Limb (tissue), 2 donors: ENCODE data around the gene SLC37A4.
"Not testable (repeated sequence)": the region's sequence is repeated elsewhere in the genome, so short reads cannot be mapped to it uniquely, and the experiment has no call there.

Experiments used
- DNase-seq, 2 donors: peaks; one replicate each; pipeline ENCODE4 v3.0.0-alpha.2; 2016; ENCODE audit errors: extremely low spot score in 2 of 2

The SLC37A4 gene

DNA sequence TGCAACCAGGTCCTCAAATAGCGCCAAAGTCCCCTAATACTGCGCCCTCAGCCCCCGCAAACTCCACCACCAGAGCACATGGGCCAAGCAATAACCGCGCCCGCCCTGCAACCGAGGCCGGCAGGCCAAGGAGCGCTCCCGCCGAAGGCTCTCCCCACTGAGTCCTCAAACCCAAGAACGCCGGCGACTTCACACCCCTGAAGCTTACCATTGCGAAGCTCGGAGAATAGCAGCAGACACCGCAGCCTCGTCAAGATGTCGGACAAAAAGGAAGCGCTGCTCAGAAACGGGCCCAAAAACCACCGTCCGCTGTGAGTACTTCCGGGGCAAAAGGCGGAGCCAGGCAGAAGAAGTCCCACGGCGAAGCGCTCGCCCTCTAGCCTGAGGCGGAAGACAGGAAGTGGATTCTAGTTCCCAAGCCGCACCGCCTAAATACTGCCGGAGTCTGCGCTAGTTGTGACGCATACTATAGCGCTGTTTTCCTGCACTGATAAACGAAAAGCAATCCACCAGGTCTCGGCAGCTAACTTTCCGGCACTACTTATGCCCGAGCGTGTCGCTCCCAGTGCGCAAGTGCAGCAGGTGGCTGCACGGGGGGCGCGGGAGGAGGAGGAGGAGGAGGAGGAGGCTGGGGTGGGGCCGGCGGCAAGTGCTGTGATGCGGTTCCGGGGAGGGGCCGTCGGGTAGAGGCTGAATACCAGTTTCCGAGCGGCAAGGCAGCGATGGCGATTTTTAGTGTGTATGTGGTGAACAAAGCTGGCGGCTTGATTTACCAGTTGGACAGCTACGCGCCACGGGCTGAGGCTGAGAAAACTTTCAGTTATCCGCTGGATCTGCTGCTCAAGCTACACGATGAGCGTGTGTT lies 12.4 kb downstream of the SLC37A4 start, which contains the start of the genes RPS25 and TRAPPC4:
Gene RPS25 (minus strand): TSS at position 270 of the 865 bp plus-strand sequence. CDS start 59 bp downstream, at position 211.
Gene TRAPPC4 (plus strand): TSS at position 693 of the 865 bp plus-strand sequence. CDS start 30 bp downstream, at position 723.
- DNase-seq, result peak; percentile 95 to 97

- not testable (repeated sequence) for DNase-seq
These were observed 13.3 kb downstream of the SLC37A4 start for GRCh38 chr11:119017377-119017776.

DNA sequence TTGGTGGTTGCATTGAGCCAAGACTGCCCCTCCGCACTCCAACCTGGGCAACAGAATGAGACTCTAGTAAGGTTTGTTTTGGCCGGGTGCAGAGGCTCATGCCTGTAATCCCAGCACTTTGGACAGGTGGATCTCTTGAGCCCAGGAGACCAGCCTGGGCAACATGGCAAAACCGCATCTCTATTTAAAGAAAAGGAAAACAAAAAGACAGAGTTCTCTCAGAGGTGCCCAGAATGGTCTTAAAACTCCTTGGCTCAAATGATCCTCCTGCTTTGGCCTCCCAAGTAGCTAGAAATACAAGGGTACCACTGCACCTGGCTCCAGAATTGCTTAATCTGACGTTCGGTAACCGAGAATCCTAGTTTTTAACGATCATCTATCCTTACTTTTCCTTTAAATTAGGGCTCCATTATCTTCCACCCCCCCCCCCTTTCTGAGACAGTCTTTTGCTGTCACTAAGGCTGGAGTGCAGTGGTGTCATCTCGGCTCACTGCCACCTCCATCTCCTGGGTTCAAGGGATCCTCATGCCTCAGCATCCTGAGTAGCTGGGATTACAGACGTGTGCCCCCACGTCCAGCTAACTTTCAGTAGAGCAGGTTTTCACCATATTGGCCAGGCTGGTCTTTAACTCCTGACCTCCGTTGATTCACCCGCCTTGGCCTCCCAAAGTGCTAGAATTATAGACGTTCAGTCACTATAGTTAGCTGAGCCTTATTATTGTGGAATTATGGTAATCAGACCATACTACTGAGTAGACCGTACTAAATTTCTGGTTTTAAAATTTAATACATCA lies 14.3 kb downstream of the SLC37A4 start:
- DNase-seq, result no peak

DNA sequence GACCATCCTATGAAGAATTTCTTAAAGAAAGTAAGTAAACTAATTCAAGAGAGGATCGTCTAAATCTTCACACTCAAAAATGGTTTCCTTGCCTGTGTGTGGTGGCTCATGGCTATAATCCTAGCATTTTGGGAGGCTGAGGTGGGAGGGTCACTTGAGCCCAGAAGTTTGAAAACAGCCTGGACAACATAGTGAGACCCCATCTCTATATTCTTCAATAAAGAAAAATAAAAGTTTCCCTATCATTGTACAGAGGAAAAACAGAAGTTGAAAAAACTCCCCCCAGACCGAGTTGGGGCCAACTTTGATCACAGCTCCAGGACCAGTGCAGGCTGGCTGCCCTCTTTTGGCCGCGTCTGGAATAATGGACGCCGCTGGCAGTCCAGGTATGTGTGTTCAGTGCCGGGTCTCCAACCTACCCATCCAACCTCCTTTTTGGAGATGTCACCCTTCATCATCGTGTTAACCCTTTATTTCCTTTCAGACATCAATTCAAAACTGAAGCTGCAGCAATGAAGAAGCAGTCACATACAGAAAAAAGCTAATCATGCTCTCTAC lies 15.5 kb downstream of the SLC37A4 start:
- DNase-seq, result no peak

DNA sequence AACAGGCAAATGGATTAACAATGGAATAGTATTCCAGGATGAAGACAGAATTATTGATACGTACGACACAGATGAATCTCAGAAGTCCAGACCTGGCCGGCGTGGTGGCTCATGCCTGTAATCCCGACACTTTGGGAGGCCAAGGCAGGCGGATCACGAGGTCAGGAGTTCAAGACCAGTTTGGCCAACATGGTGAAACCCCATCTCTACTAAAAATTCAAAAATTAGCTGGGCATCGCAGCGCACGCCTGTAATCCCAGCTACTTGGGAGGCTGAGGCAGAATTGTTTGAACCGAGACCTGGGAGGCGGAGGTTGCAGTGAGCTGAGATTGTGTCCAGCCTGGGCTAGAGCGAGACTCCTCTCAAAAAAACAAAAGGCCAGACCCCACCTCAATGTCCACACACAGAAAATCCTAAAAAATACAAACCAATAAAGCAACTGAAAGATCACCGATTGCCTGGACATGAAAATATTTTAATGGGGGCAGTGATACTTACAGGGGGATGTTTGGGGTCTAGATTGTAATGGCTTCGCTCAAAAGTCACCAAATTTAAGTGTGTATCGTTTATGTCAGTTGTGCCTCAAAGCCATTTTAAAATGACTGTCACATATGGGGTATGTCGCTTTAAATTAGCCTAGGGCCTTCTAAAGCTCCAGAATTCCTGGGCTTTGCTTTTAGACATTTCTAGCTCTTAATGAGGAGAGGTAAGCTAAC lies 16.3 kb downstream of the SLC37A4 start:
- no peak for DNase-seq

DNA sequence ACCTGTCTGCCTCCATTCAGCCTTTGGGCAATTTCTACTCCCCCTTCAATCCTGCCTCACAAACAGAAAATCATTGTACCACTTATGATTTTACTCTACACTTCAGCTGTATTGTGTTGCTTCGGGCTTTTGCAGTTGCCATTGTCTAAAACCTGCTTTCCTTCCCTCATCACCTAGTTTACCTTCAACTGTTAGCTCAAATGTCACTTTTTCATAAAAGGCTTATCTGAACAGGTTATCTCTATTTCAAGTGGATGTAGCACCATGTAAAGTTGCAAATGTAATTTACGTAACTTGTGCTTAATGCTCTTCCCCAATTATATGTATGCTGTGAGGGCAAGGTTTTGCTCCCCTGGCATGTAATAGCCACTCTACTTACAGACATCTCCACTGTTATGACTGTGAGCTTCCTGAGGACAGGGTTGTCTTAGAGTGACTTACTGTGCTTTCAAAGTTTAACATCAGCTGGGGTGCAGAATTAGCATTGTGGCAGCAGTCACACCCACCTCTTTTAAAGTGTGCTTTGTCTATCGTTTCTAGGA lies 18.0 kb downstream of the SLC37A4 start:
- no peak for DNase-seq

DNA sequence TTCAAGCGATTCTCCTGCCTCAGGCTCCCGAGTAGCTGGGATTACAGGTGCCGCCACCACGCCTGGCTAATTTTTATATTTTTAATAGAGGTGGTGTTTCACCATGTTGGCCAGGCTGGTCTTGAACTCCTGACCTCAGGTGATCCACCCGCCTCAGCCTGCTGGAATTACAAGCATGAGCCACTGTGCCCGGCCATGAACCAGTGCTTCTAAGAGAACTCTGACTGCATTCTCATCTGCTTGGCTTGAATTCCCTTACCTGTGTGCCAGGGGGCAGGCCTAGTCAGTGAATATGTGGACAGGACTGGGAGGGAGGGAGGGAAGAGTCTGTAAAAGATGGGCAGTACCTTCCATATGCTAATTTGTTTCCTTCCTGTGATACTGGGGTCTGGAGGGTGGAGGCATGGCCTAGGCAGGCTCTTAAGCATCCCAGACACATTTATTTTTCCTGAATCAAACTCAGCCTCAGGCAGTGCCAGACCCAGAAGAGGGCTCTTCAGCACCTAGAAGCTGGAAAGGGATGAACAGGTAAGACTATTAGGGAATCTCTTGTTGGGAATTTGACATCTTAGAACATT lies 19.1 kb downstream of the SLC37A4 start:
- no peak for DNase-seq

DNA sequence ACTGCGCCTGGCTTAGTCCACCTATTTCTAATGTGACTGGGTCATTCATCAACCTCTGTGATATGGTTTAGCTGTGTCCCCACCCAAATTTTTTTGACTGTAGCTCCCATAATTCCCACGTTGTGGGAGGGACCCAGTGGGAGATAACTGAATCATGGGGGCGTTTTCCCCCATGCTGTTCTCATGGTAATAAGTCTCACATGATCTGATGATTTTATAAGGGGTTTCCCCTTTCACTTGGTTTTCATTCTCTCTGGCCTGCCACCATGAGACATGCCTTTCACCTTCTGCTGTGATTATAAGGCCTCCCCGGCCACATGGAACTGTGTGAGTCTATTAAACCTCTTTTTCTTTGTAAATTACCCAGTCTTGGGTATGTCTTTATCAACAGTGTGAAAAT lies 24.0 kb downstream of the SLC37A4 start:
- DNase-seq, result no peak

- no peak for DNase-seq
These were observed 29.8 kb downstream of the SLC37A4 start for GRCh38 chr11:119000906-119001305.

DNA sequence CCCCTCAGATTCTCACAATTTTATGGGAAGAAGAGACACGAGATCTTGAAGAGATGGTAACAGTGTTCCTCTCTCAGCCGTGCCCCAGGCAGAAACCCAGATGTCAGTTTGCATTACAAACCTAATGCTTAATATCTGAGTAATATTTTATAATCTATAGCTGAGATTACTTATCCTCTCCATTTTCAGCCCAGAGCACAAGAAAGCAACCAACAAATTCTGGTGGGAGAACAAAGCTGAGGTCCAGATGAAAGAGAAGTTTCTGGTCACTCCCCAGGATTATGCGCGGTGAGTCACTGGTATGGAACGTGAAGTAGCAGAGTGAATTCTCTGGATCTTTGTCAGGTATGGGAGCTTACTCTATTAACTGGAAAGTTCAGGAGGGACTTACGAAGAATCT lies 31.9 kb downstream of the SLC37A4 start:
- DNase-seq, result no peak

GRCh38 chr11:118998388-118998717 lies 32.3 kb downstream of the SLC37A4 start:
- no peak for DNase-seq

- peak; percentile 93 to 96 for DNase-seq
These were observed 32.9 kb downstream of the SLC37A4 start, which contains the start of gene CENATAC for GRCh38 chr11:118997627-118998387. Gene CENATAC, plus strand, starts transcription at chr11:118998138. Its CDS starts 60 bp downstream, at chr11:118998198.

GRCh38 chr11:118996926-118997626 lies 33.6 kb downstream of the SLC37A4 start:
- DNase-seq, result no peak

DNA sequence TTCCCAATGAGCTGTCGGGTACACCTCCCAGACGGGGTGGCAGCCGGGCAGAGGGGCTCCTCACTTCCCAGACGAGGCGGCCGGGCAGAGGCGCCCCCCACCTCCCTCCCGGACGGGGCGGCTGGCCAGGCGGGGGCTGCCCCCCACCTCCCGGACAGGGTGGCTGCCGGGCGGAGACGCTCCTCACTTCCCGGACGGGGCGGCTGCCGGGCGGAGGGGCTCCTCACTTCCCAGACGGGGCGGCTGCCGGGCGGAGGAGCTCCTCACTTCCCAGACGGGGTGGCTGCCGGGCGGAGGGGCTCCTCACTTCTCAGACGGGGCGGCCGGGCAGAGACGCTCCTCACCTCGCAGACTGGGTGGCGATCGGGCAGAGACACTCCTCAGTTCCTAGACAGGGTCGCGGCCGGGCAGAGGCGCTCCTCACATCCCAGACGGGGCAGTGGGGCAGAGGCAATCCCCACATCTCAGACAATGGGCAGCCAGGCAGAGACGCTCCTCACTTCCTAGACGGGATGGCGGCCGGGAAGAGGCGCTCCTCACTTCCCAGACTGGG lies 39.1 kb downstream of the SLC37A4 start:
- DNase-seq, result not testable (repeated sequence)

GRCh38 chr11:118988280-118988679 lies 42.4 kb downstream of the SLC37A4 start:
- DNase-seq, result no peak

GRCh38 chr11:118984825-118985224 lies 45.9 kb downstream of the SLC37A4 start:
- DNase-seq, result no peak

DNA sequence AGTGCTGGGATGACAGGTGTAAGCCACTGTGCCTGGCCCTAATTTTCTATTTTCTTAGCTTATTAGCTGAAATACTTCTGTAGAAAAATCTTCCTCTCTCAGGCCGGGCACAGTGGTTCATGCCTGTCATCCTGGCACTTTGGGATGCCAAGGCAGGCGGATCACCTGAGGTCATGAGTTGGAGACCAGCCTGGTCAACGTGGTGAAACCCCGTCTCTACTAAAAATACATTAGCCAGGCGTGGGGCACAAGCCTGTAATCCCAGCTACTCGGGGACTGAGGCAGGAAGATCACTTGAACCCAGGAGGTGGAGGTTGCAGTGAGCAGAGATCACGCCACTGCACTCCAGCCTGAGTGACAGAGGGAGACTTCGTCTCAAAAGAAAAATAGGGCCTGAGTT lies 46.3 kb downstream of the SLC37A4 start:
- DNase-seq, result not testable (repeated sequence)

DNA sequence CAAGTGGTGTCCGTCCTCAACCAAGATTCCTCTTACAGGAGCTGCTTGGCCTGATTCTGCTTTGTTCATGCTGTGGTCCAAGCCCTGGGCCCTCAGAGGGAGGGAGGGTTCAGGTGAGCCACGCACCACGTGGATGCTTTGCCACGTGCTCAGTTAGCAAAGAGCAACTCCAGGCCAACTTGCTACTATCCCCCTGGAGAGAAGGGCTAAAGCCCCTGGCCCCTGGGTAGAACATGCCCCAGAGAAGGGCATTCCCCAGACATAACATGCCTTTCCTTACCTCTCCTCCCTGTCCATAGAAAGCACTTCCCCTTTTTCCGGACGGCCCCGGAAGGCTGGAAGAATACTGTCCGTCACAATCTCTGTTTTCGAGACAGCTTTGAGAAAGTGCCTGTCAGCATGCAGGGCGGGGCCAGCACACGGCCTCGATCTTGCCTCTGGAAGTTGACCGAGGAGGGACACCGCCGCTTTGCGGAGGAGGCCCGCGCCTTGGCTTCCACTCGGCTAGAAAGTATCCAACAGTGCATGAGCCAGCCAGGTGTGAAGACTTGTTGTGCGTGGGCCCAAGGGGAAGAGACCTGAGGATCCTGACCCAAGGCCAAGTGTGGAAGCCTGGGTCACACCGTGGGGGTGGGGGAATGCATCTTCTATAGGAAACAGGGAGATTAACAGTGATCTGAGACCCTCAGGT lies 50.3 kb downstream of the SLC37A4 start:
- peak in 1 of 2 donors; percentile 35 for DNase-seq
